ENCODE measurements around the gene C1QL1. TPM values are rescaled to one million over a fixed set of nuclear protein-coding genes. Genes with fewer than 3 reads are reported as not detected.

The C1QL1 gene
- total and polyA plus RNA-seq, 2 of the 13 experiments (the other 11 are each of a cell fraction or from before 2014, with no cell fraction given) = 0.11 TPM

GRCh38 chr17:44967907-44968224 lies 237 bp downstream of the C1QL1 start:
- H4K20me1 ChIP-seq (ENCODE audit: insufficient read depth, low read length) = no peaks in the 10 kb centered on the region
- no peaks in the 10 kb centered on the region for H3K9me3 ChIP-seq (ENCODE audit: low read length)
- ATAC-seq = no peak
- H3K4me3 ChIP-seq (replicated peaks in 1 of 3; ENCODE audit: insufficient read depth in 1 of 3, low read depth in 2 of 3, low read length in 3 of 3) = peak overlapping the region in 1 of 3 experiments; percentile 44; a peak in 1 of 6 replicates
- no peaks in the 10 kb centered on the region for H3K36me3 ChIP-seq (replicated peaks in 1 of 2; ENCODE audit: control insufficient read depth in 1 of 2, insufficient read depth in 2 of 2, low read length in 2 of 2)
- BruUV-seq (replicated peaks) = no TSS peak
- H3K4me2 ChIP-seq (ENCODE audit: low read depth, low read length) = peak overlapping the region; percentile 19
- TF ChIP-seq ZNF777 (CRISPR knock-in tag; IDR thresholded peaks at IDR 0.05) = peak; percentile 95
- no peak for TF ChIP-seq ZNF496 (CRISPR knock-in tag; IDR thresholded peaks at IDR 0.05; ENCODE audit: insufficient replicate concordance)
- no peak for FAIRE-seq
- peaks cover 33% of the 10 kb centered on the region for H3K4me1 ChIP-seq (ENCODE audit: insufficient read depth, low read length)
- no peak overlapping the region for H2AFZ ChIP-seq (ENCODE audit: low read length)
- 42% methylated on average over 22 of the region's 47 CpGs for WGBS (ENCODE audit: low lambda C conversion rate)
- DNase-seq (ENCODE audit: low spot score) = no peak
- H3K9ac ChIP-seq (ENCODE audit: insufficient read depth, low read depth, low read length) = no peak overlapping the region
- in situ Hi-C loops (cut with HindIII; ENCODE audit: extremely low pct_ligation_motif_present, low pct_unique_long_range_greater_than_20kb) = no loop called here
- H3K27me3 ChIP-seq (ENCODE audit: control insufficient read depth in 1 of 2, insufficient read depth in 2 of 2, low read length in 2 of 2) = peaks cover 35 to 79% of the 10 kb centered on the region in 2 experiments
- H3K79me2 ChIP-seq (ENCODE audit: insufficient read depth, low read length) = no peaks in the 10 kb centered on the region
- intact Hi-C loops (cut with micrococcal nuclease; ENCODE audit: unreplicated experiment) = no loop called here
- H3K27ac ChIP-seq (ENCODE audit: extremely low read length, insufficient read depth, low read length) = no peak overlapping the region
- CTCF ChIA-PET (ENCODE audit: low intra/inter-chr PET ratio, low total read pairs) = no interaction called here
- POLR2A ChIA-PET = interaction anchor here (0.6 to 1.7 kb wide), 4 partner anchors 13 to 966 kb away, joined by 3 to 10 read pairs (median 3); partner anchors contain the start of gene HEXIM1

GRCh38 chr17:44967026-44967906 lies 837 bp downstream of the C1QL1 start:
- intact Hi-C loops (cut with micrococcal nuclease; ENCODE audit: unreplicated experiment) (no loop called here), in situ Hi-C loops (cut with HindIII; ENCODE audit: extremely low pct_ligation_motif_present, low pct_unique_long_range_greater_than_20kb) (no loop called here)
- H3K79me2 ChIP-seq (ENCODE audit: insufficient read depth, low read length) = no peaks in the 10 kb centered on the region
- no peaks in the 10 kb centered on the region for H3K9me3 ChIP-seq (ENCODE audit: low read length)
- no peaks in the 10 kb centered on the region for H3K36me3 ChIP-seq (replicated peaks in 1 of 2; ENCODE audit: control insufficient read depth in 1 of 2, insufficient read depth in 2 of 2, low read length in 2 of 2)
- no peak overlapping the region for H3K9ac ChIP-seq (ENCODE audit: insufficient read depth, low read depth, low read length)
- 54% methylated on average over 47 of the region's 76 CpGs for whole genome bisulfite sequencing (ENCODE audit: low lambda C conversion rate)
- H3K4me2 ChIP-seq (ENCODE audit: low read depth, low read length) = peak overlapping the region; percentile 19
- no peak overlapping the region for H2AFZ ChIP-seq (ENCODE audit: low read length)
- peak overlapping the region in 1 of 3 experiments; percentile 44; a peak in 1 of 6 replicates for H3K4me3 ChIP-seq (replicated peaks in 1 of 3; ENCODE audit: insufficient read depth in 1 of 3, low read depth in 2 of 3, low read length in 3 of 3)
- POLR2A ChIA-PET = no interaction called here
- DNase-seq (ENCODE audit: low spot score) (no peak), FAIRE-seq (no peak), ATAC-seq (no peak)
- no TSS peak for BruUV-seq (replicated peaks)
- CTCF ChIA-PET (ENCODE audit: low intra/inter-chr PET ratio, low total read pairs) = no interaction called here
- H3K27me3 ChIP-seq (ENCODE audit: control insufficient read depth in 1 of 2, insufficient read depth in 2 of 2, low read length in 2 of 2) = peaks cover 35 to 78% of the 10 kb centered on the region in 2 experiments
- no peaks in the 10 kb centered on the region for H4K20me1 ChIP-seq (ENCODE audit: insufficient read depth, low read length)
- peaks cover 27% of the 10 kb centered on the region for H3K4me1 ChIP-seq (ENCODE audit: insufficient read depth, low read length)
- no peak overlapping the region for H3K27ac ChIP-seq (ENCODE audit: extremely low read length, insufficient read depth, low read length)
- TF ChIP-seq PITX1 (CRISPR knock-in tag; IDR thresholded peaks at IDR 0.05) (no peak), SATB2 (CRISPR knock-in tag; IDR thresholded peaks at IDR 0.05) (no peak), SOX5 (CRISPR knock-in tag; IDR thresholded peaks at IDR 0.05; ENCODE audit: borderline replicate concordance) (no peak), EZH2 (conservative IDR thresholded peaks at IDR 0.05; ENCODE audit: low read depth, low read length) (peak; percentile 87), ZSCAN29 (CRISPR knock-in tag; conservative IDR thresholded peaks at IDR 0.05) (no peak), NRL (CRISPR knock-in tag; IDR thresholded peaks at IDR 0.05; ENCODE audit: borderline replicate concordance) (no peak), TRAFD1 (CRISPR knock-in tag; IDR thresholded peaks at IDR 0.05; ENCODE audit: borderline replicate concordance) (no peak), ZNF460 (CRISPR knock-in tag; IDR thresholded peaks at IDR 0.05; ENCODE audit: borderline replicate concordance) (no peak), POGK (CRISPR knock-in tag; conservative IDR thresholded peaks at IDR 0.05) (no peak), GABPB1 (CRISPR knock-in tag; IDR thresholded peaks at IDR 0.05) (0 out of 2 replicates have a peak, but pooled peaks have one; percentile 8), PHF8 (CRISPR knock-in tag; IDR thresholded peaks at IDR 0.05) (0 out of 2 replicates have a peak, but pooled peaks have one; percentile 4), CREM (IDR thresholded peaks at IDR 0.05) (no peak), CREM (CRISPR knock-in tag; IDR thresholded peaks at IDR 0.05) (no peak)

All from HepG2 (cell line).